ENCODE results near the gene RARB.
A peak's percentile ranks its signal among the peaks of the same experiment; 100 is the strongest.

RARB gene

DNA sequence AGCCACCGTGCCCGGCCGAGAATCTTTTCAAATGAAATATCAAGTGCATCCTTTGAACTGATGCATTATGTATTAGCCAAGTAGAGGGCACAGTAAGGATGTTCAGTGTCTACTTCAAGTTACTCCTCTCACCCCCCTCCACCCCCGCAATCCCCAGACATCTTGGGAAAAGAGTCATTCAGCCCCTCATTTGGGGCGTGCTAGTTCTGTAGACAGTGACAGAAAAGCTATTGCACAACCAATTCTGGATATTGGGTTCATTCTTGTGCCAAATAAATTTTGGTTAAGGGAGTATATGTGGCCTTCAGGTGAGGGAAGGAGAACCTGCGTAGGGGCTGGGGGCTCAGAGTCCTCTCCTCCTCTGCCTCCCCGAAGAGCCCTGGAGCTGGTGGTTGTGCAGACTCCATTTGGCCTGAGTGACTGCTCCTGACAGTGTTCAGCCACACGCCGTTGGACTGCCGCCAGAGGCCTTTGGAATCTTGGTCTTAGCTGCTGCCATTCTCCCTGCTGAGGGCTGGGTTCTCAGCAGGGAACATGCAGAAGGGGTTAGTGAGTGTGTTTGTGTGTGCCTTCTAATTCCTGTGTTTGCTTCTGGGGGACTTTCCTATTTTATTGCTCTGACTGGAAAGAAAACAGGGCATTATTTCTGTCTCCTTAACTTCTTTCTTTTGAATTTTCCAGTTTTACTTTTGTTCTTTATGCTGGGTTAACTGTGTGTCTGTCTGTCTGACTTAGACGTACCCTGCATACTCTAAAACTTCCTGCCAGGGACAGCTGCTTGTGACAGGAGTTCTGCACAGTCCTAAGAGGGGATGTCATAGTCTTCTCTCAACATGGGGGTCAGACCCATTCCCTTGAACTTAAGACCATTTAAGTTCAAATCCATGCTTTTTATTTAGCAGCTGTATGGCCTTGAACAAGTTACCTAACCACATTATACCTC, 21.0 kb downstream of the RARB start:
- peak; percentile 6 for DNase-seq

DNA sequence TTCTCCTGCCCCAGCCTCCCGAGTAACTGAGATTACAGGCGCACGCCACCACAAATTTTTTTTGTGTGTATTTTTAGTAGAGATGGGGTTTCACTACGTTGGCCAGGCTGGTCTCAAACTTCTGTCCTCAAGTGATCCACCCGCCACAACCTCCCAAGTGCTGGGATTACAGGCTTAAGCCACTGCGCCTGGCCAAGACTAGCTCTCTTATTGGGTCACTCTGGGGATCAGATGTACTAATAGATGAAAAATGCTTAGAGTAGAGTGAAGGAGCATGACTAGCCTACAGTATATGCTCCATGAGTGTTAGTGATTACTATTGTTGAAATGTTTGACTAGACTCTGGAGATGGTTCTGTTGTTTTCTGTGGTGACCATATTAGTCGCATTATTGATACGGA, 21.8 kb downstream of the RARB start:
- no peak for DNase-seq

DNA sequence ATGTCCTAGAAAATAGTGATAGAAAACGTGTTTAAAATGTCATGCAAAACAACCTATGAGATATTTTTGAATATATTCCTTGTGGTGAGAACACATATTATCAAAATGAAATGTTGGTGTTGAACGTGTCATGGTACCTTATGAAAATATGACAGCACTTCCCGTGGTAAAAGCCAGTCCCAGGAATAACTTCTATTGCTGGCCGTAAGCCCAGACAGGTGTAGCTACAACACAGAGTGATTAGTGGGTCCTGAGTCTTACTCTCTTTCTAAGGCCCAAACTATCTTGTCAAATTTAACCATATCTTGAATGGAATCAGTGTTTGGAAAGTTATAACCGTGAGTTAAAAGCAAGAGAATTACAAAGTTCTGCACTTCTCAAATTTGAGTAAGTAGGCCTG, 24.1 kb downstream of the RARB start:
- no peak for DNase-seq

DNA sequence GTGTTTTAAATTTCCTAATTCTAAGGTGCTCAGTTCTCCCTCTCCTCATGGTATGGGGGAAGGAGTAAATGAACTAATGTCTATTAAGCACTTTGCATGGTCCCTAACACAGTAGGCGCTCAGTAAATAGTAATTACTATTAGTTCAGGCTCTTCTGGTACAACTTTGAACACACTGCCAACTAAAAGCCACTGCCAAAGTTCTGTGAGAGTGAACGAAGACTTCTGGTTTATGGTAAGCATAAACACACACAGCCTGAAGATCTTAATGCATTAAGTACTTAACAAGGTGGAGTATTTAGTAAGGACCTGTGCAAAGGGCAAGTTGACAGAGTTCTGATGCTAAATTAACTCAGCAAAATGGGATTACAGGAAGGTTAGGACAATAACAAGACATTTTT, 24.7 kb downstream of the RARB start:
- no peak for DNase-seq

DNA sequence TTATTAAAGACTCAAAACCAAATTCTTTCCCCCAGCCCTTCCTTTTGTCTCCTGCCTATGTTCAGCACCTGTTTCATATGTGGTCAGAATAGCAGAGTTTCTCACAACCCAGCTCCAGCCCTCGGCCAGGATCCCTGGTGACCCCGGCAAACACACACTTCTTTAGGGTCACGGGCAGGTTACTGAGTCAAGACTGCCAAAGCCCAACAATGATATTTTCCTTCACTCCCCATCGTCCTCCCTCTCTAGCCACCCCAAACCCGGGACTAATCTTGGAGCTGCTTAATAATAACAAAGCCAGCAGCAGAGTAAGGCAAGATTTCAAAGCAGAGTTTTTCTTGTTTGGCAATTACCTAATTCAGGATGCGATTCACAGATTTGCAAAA, 25.5 kb downstream of the RARB start:
- DNase-seq = no peak

DNA sequence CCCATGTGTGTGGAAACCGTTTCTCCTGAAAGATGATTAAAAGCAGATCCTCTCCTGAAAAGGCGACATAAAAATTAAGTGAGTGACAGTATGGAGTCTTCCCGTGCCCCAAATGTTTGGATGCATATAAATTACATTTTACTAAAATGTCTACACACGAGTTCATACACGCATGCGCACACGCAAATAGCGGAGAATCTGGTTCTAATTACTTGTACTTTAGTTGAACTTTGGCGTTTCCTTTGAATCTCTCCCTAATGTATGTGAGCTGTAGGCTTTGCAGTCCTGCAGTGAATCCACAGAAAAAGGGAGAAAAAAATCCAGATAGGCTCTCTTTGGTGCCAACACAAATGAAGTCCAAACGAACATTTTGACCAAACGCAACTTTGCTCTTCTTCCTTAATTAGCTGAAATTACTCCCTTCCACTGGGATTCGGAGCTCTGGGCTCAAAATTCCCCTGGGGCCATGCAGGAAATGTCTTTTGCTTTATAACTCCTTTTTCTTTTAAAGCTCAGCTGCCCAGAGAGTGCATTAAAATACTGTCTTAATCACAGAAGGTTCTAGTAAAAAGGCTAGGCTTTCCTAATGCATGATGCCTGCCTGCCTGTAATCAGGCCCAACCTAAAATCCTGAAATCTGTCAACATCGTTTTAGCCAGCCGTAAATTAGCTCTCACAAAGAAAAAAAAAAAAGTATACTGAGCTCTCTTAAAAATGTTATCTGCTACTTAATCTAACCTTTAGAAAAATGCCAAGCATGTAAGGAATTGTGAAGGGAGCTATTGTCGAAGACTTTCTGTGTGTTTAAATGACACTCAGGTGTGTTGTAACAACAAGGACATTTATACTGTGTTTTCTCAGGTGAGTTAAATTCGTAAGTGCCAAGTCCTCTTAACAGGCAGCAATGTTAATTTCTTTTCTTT, 26.2 kb downstream of the RARB start:
- no peak for DNase-seq

DNA sequence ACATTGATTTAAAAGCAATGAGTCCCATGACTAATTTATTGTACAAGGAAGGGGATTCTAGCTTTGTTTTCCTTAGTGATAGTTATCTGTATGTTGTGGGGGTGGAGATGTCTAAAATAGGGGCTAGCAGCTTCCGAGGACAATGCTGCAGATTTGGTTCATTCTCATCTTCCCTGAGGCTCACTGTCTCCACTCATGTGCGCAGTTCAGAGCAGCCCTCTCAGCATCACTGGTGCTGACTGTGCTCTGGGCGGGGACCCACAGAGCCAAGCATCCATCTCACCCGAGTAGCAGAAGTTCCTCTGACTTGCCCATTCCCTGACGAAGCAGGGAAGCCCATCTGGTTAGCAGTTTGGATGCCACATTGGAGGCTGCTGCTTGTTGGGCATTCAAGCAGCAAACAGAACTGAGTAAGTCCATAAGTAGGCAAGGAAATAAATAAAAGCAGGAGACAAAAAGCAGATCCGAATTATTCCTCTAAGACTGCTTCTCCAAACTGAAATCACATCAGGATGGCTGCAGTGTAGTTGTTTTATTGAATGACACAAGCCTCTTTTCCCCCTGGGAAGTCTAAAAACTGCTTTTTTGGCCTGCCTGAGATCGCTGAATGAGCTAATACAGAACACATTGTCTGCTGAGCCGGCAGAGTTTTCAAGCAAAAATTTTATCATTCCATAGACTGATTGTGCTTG, 27.5 kb downstream of the RARB start:
- DNase-seq = no peak

DNA sequence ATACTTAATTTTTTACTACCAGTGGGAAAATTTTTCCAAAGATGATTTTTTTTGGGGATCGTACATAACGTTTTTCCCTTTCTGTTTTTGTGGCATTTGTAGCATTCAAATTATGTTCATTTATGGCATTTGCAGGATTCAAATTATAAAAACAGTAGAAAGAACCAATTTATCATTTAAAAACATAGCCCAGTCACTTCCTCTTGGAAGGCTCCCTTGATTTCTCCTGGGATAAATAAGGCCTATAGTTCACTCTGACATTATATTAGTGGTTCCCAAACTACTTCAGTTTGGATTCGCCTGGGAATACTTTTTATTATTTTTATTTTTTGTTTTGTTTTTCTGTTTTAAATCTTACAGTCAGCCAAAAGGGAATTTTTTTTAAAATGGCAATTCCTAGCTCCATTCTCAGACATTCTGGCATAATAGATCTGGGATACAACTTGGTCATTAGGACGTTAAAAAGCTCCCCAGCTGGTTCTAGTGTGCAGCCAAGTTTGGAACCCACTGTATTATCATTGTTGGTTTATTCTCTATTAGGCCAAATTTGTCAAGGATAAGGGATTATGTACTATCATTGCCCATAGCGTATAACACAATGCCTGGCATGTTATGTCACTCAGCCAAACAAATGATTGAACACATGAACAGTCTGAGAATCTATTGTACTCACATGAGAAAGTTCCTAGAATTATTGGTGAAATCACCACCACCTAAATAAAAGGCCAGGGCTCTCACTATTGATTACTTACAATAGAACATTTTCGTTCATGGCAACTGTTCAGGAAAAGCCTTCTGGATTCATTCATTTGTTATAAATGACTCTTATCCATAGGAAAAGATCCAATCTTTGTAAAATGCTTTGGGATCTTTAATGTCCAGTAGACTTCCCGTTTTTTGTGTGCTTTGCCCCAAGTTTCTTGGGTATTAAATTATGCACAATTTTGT, 28.9 kb downstream of the RARB start:
- no peak for DNase-seq

DNA sequence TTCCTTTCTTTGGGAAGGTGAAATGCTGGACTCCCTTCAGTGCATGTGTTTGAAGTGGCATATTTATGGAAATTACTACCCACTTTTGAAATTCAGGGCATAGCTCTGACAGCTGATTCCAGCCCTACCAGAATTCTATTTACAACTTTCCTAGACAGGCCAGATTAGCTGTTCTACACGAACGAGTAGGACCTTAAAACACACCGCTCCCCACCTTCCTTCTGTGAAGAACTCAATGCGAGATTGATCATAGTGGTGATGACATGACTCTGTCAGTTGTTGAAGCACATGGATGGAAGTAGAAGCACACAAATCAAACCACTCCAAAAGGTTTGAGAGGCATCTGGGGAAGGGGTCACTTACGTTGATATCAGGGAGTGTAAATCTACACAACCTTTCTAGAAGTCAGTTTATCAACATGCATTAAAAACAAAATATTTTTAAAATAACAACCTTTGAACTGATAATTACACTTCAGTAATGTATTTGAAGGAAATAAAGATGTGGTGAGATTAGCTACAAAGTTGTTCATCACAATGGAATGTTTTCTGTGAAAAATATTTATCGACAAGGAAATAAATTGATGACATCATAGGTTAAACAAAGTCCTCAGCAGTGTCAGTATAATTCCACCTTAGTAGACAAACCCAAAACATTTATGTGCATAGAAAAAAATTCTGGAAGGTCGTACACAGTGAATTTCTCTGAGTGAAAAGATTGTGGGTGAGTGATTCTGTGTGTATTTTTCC, 29.8 kb downstream of the RARB start:
- DNase-seq = no peak

DNA sequence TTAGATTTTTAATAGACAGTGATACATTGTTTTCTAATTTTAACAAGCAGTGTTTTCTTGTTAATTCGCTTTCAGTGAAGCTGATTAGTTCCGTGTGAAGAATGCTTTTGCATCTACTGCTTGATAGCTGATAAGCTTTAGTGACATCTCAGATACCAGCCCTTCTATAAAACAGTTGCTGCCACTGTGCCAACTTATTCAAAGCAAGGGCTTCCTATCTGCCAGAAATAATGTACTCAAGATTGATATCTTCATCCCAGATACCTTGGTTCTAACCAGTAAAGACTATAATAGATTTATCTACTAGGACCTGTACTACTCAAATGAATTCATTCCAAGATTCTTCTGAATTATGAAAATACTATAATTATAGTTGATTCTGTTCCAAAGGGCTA, 30.4 kb downstream of the RARB start:
- no peak for DNase-seq

DNA sequence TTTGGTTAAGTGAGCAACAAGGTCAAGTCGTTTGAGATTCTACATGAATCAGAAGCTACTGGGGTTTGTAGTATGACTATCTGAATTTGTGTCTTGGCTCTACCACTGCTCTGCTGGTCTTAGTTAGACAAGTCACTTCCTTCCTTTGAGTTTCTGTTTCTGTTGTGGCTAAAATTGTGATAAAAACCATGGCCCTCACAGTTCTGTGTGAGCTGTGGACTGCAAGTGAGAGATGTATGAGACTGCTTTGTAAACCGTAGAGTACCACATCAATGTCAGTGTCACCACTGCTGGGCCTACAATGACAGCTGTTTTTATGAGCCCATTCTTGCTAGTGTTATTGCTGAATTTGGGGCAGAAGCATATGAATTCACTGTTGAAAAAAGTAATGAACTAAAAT, 32.7 kb downstream of the RARB start:
- DNase-seq = no peak

DNA sequence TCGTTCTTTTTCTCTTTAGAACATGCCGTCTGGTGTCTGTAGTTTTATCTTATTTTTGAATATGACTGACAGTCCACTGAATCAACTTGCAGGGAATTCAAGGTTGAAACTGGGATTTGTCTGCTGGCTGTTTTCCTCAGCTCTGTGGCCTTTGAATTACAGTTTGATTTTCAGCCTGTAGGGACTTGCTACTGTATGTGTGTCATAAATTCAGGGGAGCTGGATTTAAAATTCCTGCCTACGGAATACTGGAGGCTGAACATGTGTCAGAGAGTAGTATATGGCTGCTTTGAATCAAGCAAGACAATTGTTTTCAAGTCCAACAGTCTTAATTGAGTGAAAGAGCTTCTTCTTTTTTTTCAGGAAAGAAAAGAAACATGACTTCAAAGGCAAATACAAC, 33.9 kb downstream of the RARB start:
- no peak for DNase-seq

DNA sequence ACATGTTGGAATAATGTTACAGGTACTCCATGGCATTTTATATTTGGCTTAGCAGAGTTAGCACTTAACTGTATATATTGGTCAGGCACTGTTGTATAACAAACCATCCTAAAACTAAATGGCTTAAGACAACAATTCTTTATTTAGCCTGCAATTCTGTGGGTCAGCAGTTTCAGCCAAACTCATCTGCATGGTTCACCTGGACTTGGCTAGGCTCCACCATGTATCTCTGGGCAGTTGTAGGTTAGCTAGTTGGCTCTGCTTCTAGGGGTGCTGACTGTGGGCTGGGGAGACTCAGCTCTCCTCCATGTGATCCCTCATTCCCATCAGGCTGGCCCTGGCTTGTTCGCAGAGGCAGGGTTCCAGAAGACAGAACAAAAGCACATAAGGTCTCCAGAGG, 34.4 kb downstream of the RARB start:
- no peak for DNase-seq

DNA sequence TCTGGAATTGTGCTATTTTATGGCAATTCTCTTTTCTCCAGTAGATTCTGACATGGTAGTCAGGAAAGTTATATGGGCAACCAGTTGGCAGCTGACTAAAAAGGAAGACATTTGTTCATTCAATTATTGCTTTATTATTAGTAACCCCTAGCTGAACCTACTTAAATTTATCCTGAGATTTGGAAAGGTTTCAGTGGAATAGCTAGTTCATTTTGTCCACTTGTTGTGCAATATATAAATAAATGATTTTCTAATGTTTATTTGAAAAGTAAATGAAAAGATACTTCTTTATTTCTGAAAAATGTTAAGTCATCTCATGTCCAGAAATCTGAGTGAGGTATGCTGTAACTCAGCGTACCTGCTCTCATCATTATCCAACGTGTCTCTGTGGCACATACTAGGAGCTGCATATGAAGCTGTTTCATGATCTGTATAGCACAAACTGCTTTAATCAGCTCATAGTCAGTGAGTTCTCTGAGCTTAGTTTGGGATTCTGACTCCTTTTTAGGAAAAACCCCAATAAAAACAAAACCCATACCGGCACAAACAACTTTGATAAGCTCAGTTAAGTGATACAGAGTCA, 35.9 kb downstream of the RARB start:
- DNase-seq = no peak

DNA sequence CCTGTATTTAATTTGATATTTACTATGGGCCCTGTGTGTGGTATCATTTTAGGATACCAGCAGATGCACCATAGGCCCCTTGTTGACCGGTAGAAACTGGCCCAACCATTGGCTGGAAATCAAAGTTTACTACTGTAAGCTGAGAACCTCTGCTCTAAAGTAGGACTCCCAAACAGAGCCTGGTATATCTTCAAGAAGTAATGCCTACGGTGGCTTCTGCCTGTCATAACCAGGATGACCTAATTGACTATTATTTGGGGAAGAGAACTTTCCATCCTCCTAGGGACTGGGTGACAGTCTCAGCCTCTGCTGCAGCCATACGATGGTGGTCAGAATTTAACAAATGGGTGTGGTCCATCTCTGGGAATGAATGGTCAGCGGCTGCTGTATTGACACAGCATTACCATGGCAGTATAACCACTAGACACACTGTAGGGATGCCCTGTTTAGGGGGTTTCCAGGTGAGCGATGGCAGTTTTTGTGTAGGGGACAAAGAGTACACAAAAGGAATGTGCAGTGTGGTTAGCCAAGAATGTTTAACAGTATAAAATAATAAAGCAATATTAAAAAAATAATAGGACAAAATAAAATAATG, 37.3 kb downstream of the RARB start:
- DNase-seq = no peak

DNA sequence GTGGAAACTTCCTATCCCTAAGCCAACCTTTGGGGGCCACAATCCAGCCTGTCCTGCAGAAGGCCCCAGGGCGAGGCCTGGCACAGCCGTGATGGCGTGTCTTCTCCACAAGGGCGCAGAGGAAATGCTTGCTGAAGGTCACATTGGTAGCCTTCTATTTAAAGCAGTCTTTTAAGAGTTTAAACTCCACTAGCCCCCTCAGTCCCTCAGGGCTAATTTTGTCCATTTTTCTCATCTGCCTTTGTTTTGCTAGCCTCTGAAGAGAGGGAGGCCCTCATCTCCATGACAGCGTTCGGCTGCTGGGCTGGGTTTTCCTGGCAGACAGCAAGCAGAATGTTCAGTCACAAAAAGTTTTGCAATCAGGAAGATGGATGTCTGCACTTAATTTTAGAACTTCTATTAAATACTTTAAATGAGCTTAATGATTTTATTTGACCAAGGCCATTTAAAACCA, 40.8 kb downstream of the RARB start:
- DNase-seq = no peak

DNA sequence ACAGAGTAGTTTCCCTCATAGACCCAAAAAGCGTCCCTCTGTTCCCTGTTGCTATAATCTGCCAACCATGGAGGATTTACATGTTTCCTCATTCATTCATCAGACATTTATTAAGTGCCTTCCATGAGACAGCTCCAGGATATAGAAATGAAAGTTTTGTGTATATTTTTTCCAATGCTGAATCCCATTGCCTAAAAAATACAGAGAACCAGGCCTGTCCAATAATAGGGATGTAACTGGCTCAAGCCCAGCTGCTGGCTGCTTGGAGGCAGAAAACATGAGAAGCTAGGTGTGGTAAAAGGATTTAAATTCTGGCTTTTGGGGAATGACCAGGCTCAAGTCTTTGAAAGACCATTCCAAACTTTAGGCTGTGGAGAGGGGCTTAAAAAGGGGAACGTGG, 41.5 kb downstream of the RARB start:
- no peak for DNase-seq

DNA sequence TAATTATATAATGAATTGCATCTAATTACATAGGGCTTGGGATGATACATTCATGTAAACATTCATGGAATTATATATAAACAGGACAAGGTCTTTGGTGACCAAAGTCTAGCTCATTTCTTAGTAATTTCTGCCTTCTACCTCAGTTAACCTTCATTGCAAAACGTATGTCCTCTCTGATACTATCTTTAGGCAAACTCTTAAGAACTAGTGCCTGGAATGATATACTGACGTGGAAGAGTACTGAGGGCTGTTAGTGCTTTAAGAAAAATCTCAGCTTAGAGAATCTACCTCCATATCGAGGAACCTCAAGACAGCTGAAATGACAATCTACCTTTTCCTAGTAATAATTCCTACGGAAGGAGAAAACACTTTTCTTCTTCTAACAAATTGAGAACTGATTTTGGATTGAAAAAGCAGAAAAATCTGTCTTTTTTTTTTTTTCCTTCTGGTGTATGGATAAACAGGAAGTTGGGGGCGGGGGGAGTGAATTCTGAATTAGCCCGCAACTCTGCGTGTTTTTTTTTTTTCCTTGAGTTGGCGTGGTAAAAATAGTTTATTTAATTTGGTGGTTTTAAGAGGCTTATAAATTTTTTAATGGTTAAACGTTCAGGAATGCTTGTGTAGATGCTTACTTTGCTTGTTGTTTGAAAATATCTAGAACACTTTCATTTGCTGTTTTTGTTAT, 43.2 kb downstream of the RARB start:
- DNase-seq = no peak

DNA sequence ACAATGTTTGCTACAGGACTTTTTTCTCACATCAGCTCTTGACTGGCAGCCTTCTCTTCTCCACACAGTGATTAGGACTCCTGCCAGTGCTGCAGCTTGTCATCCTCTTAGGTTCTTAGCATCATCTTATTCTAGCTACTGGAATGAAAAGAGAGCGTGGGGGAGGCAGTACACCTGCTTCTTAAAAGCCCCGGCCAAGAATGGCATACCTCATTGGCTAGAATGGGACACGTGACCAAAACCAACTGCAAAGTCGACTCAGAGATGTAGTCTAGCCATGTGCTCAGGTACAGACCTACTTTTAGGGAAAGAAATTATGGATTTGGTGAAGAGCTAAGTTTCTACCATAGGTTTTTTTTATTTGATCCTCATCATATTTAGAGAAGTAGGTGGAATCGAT, 44.1 kb downstream of the RARB start:
- no peak for DNase-seq

DNA sequence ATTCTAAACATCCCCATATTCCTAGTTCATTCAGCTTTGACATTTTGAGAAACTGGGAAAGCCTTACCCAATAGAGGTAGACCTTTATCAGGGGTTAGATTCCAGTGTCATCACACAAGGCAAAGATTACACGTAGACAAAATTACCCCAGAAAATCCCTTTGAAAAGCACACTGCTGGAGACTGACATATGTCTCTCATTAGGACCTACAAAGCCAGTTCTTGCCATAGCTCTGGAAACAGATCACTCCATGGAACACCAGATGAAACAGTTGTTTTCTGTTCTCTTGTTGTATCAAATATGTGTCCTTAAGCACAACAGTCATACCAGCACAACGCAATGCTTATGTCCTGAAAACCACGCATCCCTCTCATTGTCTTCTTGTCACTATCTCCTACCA, 44.7 kb downstream of the RARB start:
- DNase-seq = no peak

Data from NCI-H187 treated with DMSO at 0.1 percent for 48 hours (cell line).